Kidney capillary endothelial cell (primary cell): Measurements from ENCODE around the gene CEP68.
A peak's percentile ranks its signal among the peaks of the same experiment; 100 is the strongest.
"Not testable (repeated sequence)": the region's sequence is repeated elsewhere in the genome, so short reads cannot be mapped to it uniquely, and the experiment has no call there.

ENCODE experiments used
- DNase-seq: peaks from one replicate; pipeline ENCODE4 v3.0.0-alpha.2; 2018; ENCODE audit warnings: low spot score

Gene CEP68

GRCh38 chr2:65030476-65031332 lies 25.5 kb upstream of the CEP68 start:
- DNase-seq: no peak

GRCh38 chr2:65031341-65032018 lies 24.7 kb upstream of the CEP68 start:
- no peak for DNase-seq

GRCh38 chr2:65032019-65032975 lies 23.9 kb upstream of the CEP68 start:
- no peak for DNase-seq

- DNase-seq: peak; percentile 14
These were observed 23.0 kb upstream of the CEP68 start for GRCh38 chr2:65033178-65033577.

GRCh38 chr2:65033667-65034066 lies 22.5 kb upstream of the CEP68 start:
- DNase-seq: not testable (repeated sequence)

GRCh38 chr2:65035351-65035943 lies 20.8 kb upstream of the CEP68 start:
- DNase-seq: no peak

- no peak for DNase-seq
These were observed 19.0 kb upstream of the CEP68 start for GRCh38 chr2:65037178-65037577.

GRCh38 chr2:65039640-65040039 lies 16.6 kb upstream of the CEP68 start:
- no peak for DNase-seq

GRCh38 chr2:65040400-65041261 lies 15.6 kb upstream of the CEP68 start:
- peak; percentile 77 for DNase-seq

GRCh38 chr2:65043001-65043400 lies 13.2 kb upstream of the CEP68 start:
- DNase-seq: peak; percentile 61

- no peak for DNase-seq
These were observed 12.0 kb upstream of the CEP68 start for GRCh38 chr2:65044097-65044735.

- no peak for DNase-seq
These were observed 10.6 kb upstream of the CEP68 start for GRCh38 chr2:65045651-65046050.

- DNase-seq: no peak
These were observed 9.4 kb upstream of the CEP68 start for GRCh38 chr2:65046633-65047407.

GRCh38 chr2:65049010-65049639 lies 7.1 kb upstream of the CEP68 start:
- no peak for DNase-seq

- no peak for DNase-seq
These were observed 5.3 kb upstream of the CEP68 start for GRCh38 chr2:65050931-65051330.

GRCh38 chr2:65053199-65053598 lies 3.0 kb upstream of the CEP68 start:
- DNase-seq: no peak

GRCh38 chr2:65054749-65055421 lies 1.3 kb upstream of the CEP68 start:
- DNase-seq: no peak

GRCh38 chr2:65055422-65056214 lies 598 bp upstream of the CEP68 start:
- DNase-seq: no peak
